ENCODE data around the gene DOCK3. TPM values are rescaled to one million over a fixed set of nuclear protein-coding genes. Genes with fewer than 3 reads are reported as not detected.
"Not testable (repeated sequence)": the region's sequence is repeated elsewhere in the genome, so short reads cannot be mapped to it uniquely, and the experiment has no call there.

The DOCK3 gene
- total and polyA plus RNA-seq, 9 donors, result 0.04 to 0.71 (median 0.27) TPM; not detected in 1

- intact Hi-C loops (cut with DNase I), result no loop called here
- 59 to 76% (median 64%) methylated on average over 2 of the region's 2 CpGs for WGBS, 3 donors
These were observed 620.9 kb downstream of the DOCK3 start for GRCh38 chr3:51295625-51296024.

GRCh38 chr3:51297333-51297732, 622.6 kb downstream of the DOCK3 start:
- no peak for DNase-seq
- Histone ChIP-seq H3K36me3 (no peaks in the 10 kb centered on the region), H3K9me3 (no peaks in the 10 kb centered on the region), H3K27ac (no peak overlapping the region), H3K27me3 (no peaks in the 10 kb centered on the region), H3K4me3 (no peak overlapping the region), H3K4me1 (ENCODE audit: insufficient read depth) (no peaks in the 10 kb centered on the region)
- TF ChIP-seq POLR2A (IDR thresholded peaks at IDR 0.05) (no peak), EP300 (IDR thresholded peaks at IDR 0.05) (no peak), CTCF (IDR thresholded peaks at IDR 0.05) (no peak)
- intact Hi-C loops (cut with DNase I), result no loop called here

More at GRCh38 chr3:51295625-51296024, 620.9 kb downstream of the DOCK3 start:
- TF ChIP-seq EP300 (IDR thresholded peaks at IDR 0.05) (no peak), CTCF (IDR thresholded peaks at IDR 0.05) (no peak), POLR2A (IDR thresholded peaks at IDR 0.05) (no peak)
- Histone ChIP-seq H3K36me3 (no peaks in the 10 kb centered on the region), H3K9me3 (no peaks in the 10 kb centered on the region), H3K4me1 (ENCODE audit: insufficient read depth) (no peaks in the 10 kb centered on the region), H3K27ac (no peak overlapping the region), H3K27me3 (no peaks in the 10 kb centered on the region), H3K4me3 (no peak overlapping the region)
- no peak for DNase-seq

- no peak overlapping the region for H3K27ac ChIP-seq
- no peak overlapping the region for H3K4me3 ChIP-seq
- no peaks in the 10 kb centered on the region for H3K27me3 ChIP-seq
- intact Hi-C loops (cut with DNase I), result no loop called here
- no peaks in the 10 kb centered on the region for H3K4me1 ChIP-seq (ENCODE audit: insufficient read depth)
- 47 to 48% (median 47%) methylated on average over 4 of the region's 4 CpGs for WGBS, 3 donors
- no peaks in the 10 kb centered on the region for H3K36me3 ChIP-seq
- no peak for DNase-seq
- H3K9me3 ChIP-seq, result no peaks in the 10 kb centered on the region
- TF ChIP-seq POLR2A (IDR thresholded peaks at IDR 0.05) (no peak), CTCF (IDR thresholded peaks at IDR 0.05) (no peak), EP300 (IDR thresholded peaks at IDR 0.05) (no peak)
These were observed 629.5 kb downstream of the DOCK3 start for GRCh38 chr3:51304230-51304629.

- intact Hi-C loops (cut with DNase I), result no loop called here
- no peak for TF ChIP-seq EP300 (IDR thresholded peaks at IDR 0.05)
- whole genome bisulfite sequencing, 3 donors, result 98 to 100% (median 100%) methylated on average over 1 of the region's 1 CpG
These were observed 631.4 kb downstream of the DOCK3 start for GRCh38 chr3:51306093-51306492.

GRCh38 chr3:51307458-51307857, 632.7 kb downstream of the DOCK3 start:
- no peaks in the 10 kb centered on the region for H3K9me3 ChIP-seq
- no peak for TF ChIP-seq CTCF (IDR thresholded peaks at IDR 0.05)
- no peak for TF ChIP-seq POLR2A (IDR thresholded peaks at IDR 0.05)
- TF ChIP-seq EP300 (IDR thresholded peaks at IDR 0.05), result no peak
- DNase-seq, result no peak
- no peaks in the 10 kb centered on the region for H3K27me3 ChIP-seq
- WGBS, 3 donors, result 62 to 89% (median 77%) methylated on average over 2 of the region's 2 CpGs
- no peak overlapping the region for H3K4me3 ChIP-seq
- no peaks in the 10 kb centered on the region for H3K36me3 ChIP-seq
- no peak overlapping the region for H3K27ac ChIP-seq
- no peaks in the 10 kb centered on the region for H3K4me1 ChIP-seq (ENCODE audit: insufficient read depth)
- intact Hi-C loops (cut with DNase I), result no loop called here

More at GRCh38 chr3:51306093-51306492, 631.4 kb downstream of the DOCK3 start:
- Histone ChIP-seq H3K9me3 (no peaks in the 10 kb centered on the region), H3K27ac (no peak overlapping the region), H3K4me3 (no peak overlapping the region), H3K27me3 (no peaks in the 10 kb centered on the region), H3K4me1 (ENCODE audit: insufficient read depth) (no peaks in the 10 kb centered on the region), H3K36me3 (no peaks in the 10 kb centered on the region)
- no peak for DNase-seq

- H3K36me3 ChIP-seq; H3K4me1 ChIP-seq (ENCODE audit: insufficient read depth); H3K27me3 ChIP-seq; DNase-seq; H3K4me3 ChIP-seq; H3K27ac ChIP-seq; H3K9me3 ChIP-seq; intact Hi-C loops (cut with DNase I): not testable (repeated sequence)
- WGBS, 3 donors, result 71 to 100% (median 77%) methylated on average over 1 to 3 of the region's 5 CpGs
These were observed 633.3 kb downstream of the DOCK3 start for GRCh38 chr3:51307945-51308607.

All from ovary (tissue), 9 donors.